Duodenal mucosa (tissue), 2 donors: ENCODE measurements around the gene ANKHD1.

ENCODE experiments used
- H3K27ac ChIP-seq: one replicate; pipeline ENCODE4 v1.7.0; 2013; ENCODE audit warnings: low read depth, low read length
- H3K27me3 ChIP-seq, 2 donors: one replicate each; pipeline ENCODE4 v1.7.0; 2013; ENCODE audit warnings: low read length in 2 of 2, control low read depth in 1 of 2; ENCODE audit not compliant: insufficient read depth in 2 of 2, control insufficient read depth in 1 of 2
- H3K36me3 ChIP-seq, 2 donors: one replicate each; pipeline ENCODE4 v1.7.0; 2013; ENCODE audit warnings: low read length in 2 of 2, control low read depth in 1 of 2; ENCODE audit not compliant: insufficient read depth in 2 of 2, control insufficient read depth in 1 of 2
- H3K4me1 ChIP-seq, 2 donors: one replicate each; pipeline ENCODE4 v1.7.0; 2013; ENCODE audit warnings: low read length in 2 of 2, control low read depth in 1 of 2; ENCODE audit not compliant: insufficient read depth in 2 of 2, control insufficient read depth in 1 of 2
- H3K4me3 ChIP-seq, 2 donors: one replicate each; pipeline ENCODE4 v1.7.0; 2013; ENCODE audit warnings: low read length in 2 of 2, low read depth in 1 of 2
- H3K9ac ChIP-seq, 2 donors: one replicate each; pipeline ENCODE4 v1.7.0; 2013; ENCODE audit warnings: low read length in 2 of 2, low read depth in 1 of 2
- H3K9me3 ChIP-seq, 2 donors: one replicate each; pipeline ENCODE4 v1.7.0; 2013; ENCODE audit warnings: low read length in 2 of 2, control low read depth in 1 of 2; ENCODE audit not compliant: control insufficient read depth in 1 of 2

The ANKHD1 gene

DNA sequence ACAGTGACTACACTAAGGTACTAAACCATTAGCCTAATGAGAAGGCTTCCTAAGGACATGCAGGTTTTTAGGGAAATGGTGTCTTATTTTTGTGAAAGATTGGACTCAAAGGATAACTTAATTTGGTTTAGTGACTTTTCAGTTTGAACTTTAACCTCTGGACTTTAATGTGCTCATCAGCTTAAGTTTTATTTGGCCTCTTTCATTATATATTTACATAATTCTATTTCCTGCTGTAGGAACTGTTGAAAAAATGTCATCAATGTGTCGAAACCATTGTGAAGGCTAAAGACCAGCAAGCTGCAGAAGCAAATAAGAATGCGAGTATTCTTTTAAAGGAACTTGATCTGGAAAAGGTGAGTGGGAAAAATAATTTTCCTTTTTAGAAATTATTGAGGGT lies 111.5 kb downstream of the ANKHD1 start:
- Histone ChIP-seq H3K4me3 (no peak overlapping the region), H3K36me3 (peaks cover 12 to 61% of the 10 kb centered on the region in 2 donors), H3K27ac (no peak overlapping the region), H3K4me1 (no peaks in the 10 kb centered on the region), H3K27me3 (no peaks in the 10 kb centered on the region), H3K9ac (no peak overlapping the region), H3K9me3 (no peaks in the 10 kb centered on the region)

DNA sequence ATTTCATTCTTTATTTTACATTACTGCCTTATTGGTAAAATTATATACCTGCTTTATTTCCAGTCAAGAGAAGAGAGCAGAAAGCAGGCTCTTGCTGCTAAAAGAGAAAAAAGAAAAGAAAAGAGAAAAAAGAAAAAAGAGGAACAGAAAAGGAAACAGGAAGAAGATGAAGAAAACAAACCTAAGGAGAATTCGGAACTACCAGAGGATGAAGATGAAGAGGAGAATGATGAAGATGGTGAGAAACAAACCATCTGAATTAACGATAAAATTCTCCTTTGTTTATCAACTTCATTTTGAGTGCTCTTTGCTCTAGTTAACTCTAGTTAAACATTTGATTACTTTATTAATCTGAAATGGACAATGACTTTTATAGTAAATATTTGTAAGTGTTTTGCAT lies 122.4 kb downstream of the ANKHD1 start:
- peaks cover 34 to 45% of the 10 kb centered on the region in 2 donors for H3K36me3 ChIP-seq

DNA sequence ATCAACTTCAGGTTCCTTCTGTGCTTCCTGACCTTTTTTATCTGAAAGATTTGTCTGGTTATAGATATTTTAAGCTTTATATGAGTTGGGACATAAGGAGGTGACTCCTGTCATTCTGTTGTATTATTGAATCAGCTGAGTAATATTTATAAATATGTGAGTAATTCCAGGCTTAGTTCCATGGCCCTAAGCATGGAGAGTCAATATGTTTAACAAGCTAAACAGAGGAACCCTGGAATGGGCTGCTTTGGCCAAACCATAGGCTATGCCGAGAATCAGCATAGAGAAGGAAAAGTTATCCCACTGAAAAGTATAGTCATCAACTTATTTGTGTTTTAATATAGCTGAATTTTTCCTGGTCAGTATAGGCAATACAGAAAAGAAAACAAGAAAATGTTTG lies 138.6 kb downstream of the ANKHD1 start:
- Histone ChIP-seq H3K4me1 (peaks cover 5 to 8% of the 10 kb centered on the region in 2 donors), H3K27ac (no peak overlapping the region), H3K9me3 (no peaks in the 10 kb centered on the region), H3K27me3 (no peaks in the 10 kb centered on the region), H3K36me3 (peaks cover 43 to 59% of the 10 kb centered on the region in 2 donors), H3K9ac (no peak overlapping the region), H3K4me3 (no peak overlapping the region)

More for the DNA sequence above, 122.4 kb downstream of the ANKHD1 start:
- Histone ChIP-seq H3K9ac (no peak overlapping the region), H3K4me1 (no peaks in the 10 kb centered on the region), H3K27ac (no peak overlapping the region), H3K9me3 (no peaks in the 10 kb centered on the region), H3K4me3 (no peak overlapping the region), H3K27me3 (no peaks in the 10 kb centered on the region)

DNA sequence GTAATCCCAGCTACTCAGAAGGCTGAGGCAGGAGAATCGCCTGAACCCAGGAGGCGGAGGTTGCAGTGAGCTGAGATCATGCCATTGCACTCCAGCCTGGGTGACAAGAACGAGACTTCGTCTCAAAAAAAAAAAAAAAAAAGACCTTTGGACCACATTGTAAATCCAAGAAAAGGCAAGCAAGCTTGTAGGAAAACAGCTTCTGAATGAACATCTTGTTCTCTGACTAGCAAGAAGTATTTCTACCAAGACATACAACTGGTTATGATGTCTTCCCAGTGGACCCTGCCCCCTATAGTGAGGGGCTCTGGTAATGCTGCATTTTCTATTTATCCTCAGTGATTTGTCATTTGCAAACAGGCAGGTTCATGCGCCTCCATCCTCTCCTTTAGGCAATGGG lies 141.3 kb downstream of the ANKHD1 start:
- peaks cover 37 to 48% of the 10 kb centered on the region in 2 donors for H3K36me3 ChIP-seq
- H3K27ac ChIP-seq: peak overlapping the region; percentile 17

DNA sequence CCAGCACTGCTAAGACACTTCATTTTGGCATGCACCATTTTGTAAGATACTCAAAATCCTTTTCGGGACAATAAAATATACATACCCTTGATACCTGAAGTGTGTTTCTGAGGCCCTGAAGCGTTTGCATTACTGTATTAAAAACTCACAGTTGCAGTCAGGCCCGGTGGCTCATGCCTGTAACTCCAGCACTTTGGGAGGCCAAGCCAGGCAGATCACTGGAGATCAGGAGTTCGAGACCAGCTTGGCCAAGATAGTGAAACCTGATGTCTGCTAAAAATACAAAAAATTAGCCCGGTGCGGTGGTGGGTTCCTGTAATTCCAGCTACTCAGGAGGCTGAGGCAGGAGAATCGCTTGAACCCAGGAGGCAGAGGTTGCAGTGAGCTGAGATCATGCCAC lies 143.4 kb downstream of the ANKHD1 start:
- H3K4me3 ChIP-seq: no peak overlapping the region
- peaks cover 41 to 42% of the 10 kb centered on the region in 2 donors for H3K4me1 ChIP-seq
- no peak overlapping the region for H3K27ac ChIP-seq
- peaks cover 20 to 37% of the 10 kb centered on the region in 2 donors for H3K36me3 ChIP-seq
- no peak overlapping the region for H3K9ac ChIP-seq
- H3K27me3 ChIP-seq: no peaks in the 10 kb centered on the region
- no peaks in the 10 kb centered on the region for H3K9me3 ChIP-seq

More for the DNA sequence above, 141.3 kb downstream of the ANKHD1 start:
- Histone ChIP-seq H3K9ac (no peak overlapping the region), H3K27me3 (no peaks in the 10 kb centered on the region), H3K4me1 (peaks cover 22% of the 10 kb centered on the region in 2 donors), H3K9me3 (no peaks in the 10 kb centered on the region), H3K4me3 (no peak overlapping the region)

DNA sequence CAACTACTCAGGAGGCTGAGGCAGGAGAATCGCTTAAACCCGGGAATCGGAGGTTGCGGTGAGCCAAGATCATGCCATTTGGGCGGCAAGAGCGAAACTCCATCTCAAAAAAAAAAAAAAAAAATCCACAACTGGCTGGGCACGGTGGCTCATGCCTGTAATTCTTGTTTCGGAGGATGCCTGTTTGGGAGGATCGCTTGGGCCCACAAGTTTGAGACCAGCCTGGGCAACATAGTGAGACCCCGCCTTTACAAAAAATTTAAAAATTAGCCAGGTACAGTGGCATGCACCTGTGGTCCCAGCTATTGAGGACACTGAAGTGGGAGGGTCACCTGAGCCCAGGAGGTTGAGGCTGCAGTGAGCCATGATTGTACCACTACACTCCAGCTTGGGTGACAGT lies 144.0 kb downstream of the ANKHD1 start:
- no peak overlapping the region for H3K9ac ChIP-seq
- H3K27me3 ChIP-seq: no peaks in the 10 kb centered on the region
- peaks cover 41 to 42% of the 10 kb centered on the region in 2 donors for H3K4me1 ChIP-seq
- H3K36me3 ChIP-seq: peaks cover 20 to 39% of the 10 kb centered on the region in 2 donors
- no peak overlapping the region for H3K4me3 ChIP-seq
- no peak overlapping the region for H3K27ac ChIP-seq
- no peaks in the 10 kb centered on the region for H3K9me3 ChIP-seq

DNA sequence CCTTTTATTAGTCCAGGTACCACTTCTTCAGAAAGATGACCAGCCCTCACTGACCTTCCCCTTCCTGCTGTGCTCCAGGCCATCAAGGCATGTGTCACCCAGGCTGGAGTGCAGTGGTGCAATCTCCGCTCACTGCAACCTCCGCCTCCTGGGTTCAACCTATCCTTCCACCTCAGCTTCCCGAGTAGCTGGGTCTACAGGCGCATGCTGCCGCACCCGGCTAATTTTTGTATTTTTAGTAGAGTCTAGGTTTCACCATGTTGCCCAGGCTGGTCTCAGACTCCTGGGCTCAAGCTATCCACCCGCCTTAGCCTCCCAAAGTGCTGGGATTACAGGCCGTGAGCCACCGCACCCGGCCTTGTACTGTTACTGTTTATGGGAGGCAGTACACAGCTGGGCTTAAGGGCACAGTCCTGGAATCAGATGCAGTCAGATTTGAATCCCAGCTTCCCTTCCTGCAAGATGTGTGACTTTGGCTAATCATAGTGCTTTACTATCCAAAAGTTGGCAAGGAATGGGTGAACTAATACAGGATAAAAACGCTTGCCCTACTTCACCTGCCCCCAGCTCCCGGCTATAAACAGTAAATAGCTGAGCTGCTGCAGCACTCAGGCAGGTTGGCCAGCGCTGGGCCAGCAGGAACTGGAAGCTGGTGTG lies 145.3 kb downstream of the ANKHD1 start:
- H3K36me3 ChIP-seq: peaks cover 16 to 39% of the 10 kb centered on the region in 2 donors
- no peaks in the 10 kb centered on the region for H3K27me3 ChIP-seq
- H3K4me1 ChIP-seq: peaks cover 41 to 42% of the 10 kb centered on the region in 2 donors
- H3K9ac ChIP-seq: peak overlapping the region; percentile 36 to 84
- H3K27ac ChIP-seq: peak overlapping the region; percentile 96
- peak overlapping the region; percentile 60 to 73 for H3K4me3 ChIP-seq
- no peaks in the 10 kb centered on the region for H3K9me3 ChIP-seq

DNA sequence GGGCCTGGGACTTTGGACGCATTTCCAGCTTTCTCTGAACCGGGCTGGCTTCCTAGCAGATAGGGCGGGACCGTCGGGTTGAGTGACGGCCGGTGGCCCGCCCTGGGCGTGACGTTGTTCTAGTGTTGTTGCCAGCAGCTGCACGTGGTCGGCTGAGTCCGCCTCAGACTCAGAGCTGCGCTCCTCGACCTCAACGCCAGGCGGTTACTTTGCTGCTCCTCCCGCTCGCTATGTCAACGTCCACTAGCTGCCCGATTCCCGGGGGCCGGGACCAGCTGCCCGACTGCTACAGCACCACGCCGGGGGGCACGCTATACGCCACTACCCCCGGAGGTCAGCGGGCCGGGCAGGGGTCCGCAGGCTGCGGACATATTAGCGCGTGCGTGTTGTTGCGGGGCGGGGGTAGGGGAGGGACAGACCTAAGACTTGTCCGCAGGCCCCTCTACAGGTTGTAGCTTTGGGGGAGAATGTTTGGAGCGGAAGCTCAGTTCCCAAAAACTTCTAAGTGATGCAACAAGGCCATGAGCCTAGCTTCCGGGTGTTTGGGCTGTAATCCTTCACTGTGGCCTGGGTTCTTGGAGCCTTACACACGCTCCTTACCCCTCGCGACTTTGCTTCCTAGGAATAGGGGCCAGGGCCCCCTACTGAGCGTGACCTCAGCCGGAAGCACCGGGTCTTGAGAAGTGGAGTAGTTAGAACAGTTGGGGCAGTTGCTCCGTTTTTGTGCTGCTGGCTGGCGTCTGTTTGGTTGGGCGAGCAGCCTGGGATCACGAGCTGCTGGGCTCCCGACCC lies 146.1 kb downstream of the ANKHD1 start, which contains the start of gene EIF4EBP3:
EIF4EBP3 (plus strand) TSS at position 155 of the 792 bp plus-strand sequence; CDS start at position 231, 76 bp downstream.
- Histone ChIP-seq H3K4me1 (peaks cover 41 to 42% of the 10 kb centered on the region in 2 donors), H3K9me3 (no peaks in the 10 kb centered on the region), H3K27ac (peak within 1 kb of the TSS; percentile 96), H3K27me3 (no peaks in the 10 kb centered on the region), H3K36me3 (peaks cover 15 to 37% of the 10 kb centered on the region in 2 donors), H3K4me3 (peak within 1 kb of the TSS; percentile 60 to 73), H3K9ac (peak within 1 kb of the TSS; percentile 68 to 84)

DNA sequence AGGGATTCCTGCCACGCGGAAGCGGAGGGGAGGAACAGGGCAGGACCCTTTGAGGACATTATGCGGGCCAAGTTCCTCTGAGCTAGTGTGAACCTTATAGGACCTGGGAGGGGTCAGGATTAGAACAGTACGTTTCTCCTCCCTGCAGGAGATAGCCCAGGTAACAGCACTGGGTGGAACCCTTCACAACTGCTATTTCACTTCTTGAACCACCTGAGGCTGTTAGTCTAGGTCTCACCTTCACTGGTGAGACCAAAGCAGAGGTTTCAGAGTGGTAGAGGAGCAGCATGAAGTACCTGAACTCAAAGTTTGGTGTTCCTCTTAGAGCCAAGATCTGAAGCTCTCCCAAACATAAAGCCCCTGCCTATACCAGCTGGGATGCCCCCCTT lies 146.7 kb downstream of the ANKHD1 start:
- H3K4me3 ChIP-seq: peak overlapping the region; percentile 60 to 73
- H3K4me1 ChIP-seq: peaks cover 39% of the 10 kb centered on the region in 2 donors
- H3K9ac ChIP-seq: peak overlapping the region; percentile 68 to 84
- H3K27ac ChIP-seq: peak overlapping the region; percentile 96
- no peaks in the 10 kb centered on the region for H3K27me3 ChIP-seq
- H3K36me3 ChIP-seq: peaks cover 15 to 40% of the 10 kb centered on the region in 2 donors
- no peaks in the 10 kb centered on the region for H3K9me3 ChIP-seq

DNA sequence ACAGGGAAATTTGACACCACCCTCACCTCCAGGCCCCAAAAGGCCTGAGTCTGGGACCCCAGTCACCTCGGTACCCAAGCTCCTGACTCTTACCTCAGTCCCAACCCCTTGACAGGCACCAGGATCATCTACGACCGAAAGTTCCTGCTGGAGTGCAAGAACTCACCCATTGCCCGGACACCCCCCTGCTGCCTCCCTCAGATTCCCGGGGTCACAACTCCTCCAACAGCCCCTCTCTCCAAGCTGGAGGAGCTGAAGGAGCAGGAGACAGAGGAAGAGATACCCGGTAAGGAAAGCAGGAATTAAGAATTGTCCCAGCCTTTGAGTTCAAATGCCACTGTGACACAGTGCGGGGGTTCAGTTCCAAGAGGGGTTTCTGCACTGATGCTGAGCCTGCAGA lies 147.2 kb downstream of the ANKHD1 start:
- Histone ChIP-seq H3K9ac (peak overlapping the region; percentile 68 to 84), H3K4me1 (peaks cover 36 to 37% of the 10 kb centered on the region in 2 donors), H3K27ac (peak overlapping the region; percentile 96), H3K9me3 (no peaks in the 10 kb centered on the region), H3K27me3 (no peaks in the 10 kb centered on the region), H3K4me3 (peak overlapping the region; percentile 60 to 73), H3K36me3 (peaks cover 15 to 40% of the 10 kb centered on the region in 2 donors)
